Measurements from ENCODE around the gene TMSB15B.
"Not testable (repeated sequence)": the region's sequence is repeated elsewhere in the genome, so short reads cannot be mapped to it uniquely, and the experiment has no call there.

Gene TMSB15B

DNA sequence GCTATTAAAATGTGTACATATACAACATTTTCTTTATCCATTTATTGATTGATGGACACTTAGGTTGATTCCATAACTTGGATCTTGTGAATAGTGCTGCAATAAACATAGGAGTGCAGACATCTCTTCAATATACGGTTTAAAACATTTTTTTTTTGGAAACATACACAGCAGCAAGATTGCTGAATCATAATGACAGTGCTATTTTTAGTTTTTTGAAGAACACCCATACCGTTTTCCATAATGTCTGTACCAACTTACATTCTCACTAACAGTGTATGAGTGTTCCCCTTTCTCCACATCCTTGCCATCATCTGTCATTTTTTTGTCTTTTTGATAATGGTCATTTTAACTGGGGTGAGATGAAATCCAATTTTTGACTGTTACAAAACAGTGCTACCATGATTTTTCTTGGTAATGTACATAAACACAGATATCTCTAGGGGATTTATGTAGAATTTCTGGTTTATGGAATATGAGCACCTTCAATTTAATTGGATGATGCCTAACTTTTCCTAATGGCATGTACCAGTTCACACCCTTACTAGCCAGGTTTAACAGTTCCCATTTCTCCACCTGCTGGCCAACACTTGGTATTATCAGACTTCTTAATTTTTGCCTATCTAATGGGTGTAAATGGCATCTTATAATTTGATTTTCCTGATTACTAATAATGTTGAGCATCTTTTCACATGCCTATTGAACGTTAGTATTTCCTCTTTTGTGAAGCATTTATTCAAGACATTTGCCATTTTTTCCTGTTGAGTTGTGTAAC lies 21.0 kb upstream of the TMSB15B start:
- 25% methylated on average over 1 of the region's 3 CpGs; no CpG with 5 or more reads in 1 of the 2 experiments for WGBS, 2 experiments (ENCODE audit: insufficient coverage in 2 of 2)
- Histone ChIP-seq H3K9me3 (ENCODE audit: control insufficient read depth, low read length) (no peaks in the 10 kb centered on the region), H3K4me3 (ENCODE audit: extremely low read depth, insufficient read depth, low read length, poor library complexity, severe bottlenecking) (no peak overlapping the region), H3K4me1 (ENCODE audit: control insufficient read depth, insufficient read depth, low read length, poor library complexity, severe bottlenecking) (no peaks in the 10 kb centered on the region), H3K36me3 (ENCODE audit: control insufficient read depth, insufficient read depth, low read length) (no peaks in the 10 kb centered on the region), H3K27ac (ENCODE audit: low read depth, low read length, severe bottlenecking) (no peak overlapping the region)

DNA sequence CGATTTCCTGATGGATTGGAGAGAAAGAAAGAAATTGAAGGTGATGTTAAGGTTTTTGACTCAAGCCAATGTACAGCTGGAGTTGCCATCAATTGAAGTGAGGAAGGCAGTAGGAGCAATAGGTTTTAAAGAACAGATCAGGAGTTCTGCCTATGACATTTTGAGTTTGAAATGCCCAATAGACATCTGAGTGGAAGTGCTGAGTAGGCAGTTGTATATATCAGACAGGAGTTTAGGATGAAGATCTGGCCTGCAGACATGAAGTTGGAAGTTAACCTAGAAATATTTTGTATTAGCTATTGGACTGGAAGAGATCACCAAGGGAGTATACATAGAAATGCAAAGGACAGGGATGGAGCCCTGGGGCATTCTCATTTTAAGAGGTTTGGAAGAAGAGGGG lies 12.9 kb upstream of the TMSB15B start:
- no peaks in the 10 kb centered on the region for H3K36me3 ChIP-seq (ENCODE audit: control insufficient read depth, insufficient read depth, low read length)
- WGBS, 2 experiments (ENCODE audit: insufficient coverage in 2 of 2) = 80% methylated on average over 1 of the region's 1 CpG; no CpG with 5 or more reads in 1 of the 2 experiments
- no peak overlapping the region for H3K27ac ChIP-seq (ENCODE audit: low read depth, low read length, severe bottlenecking)
- H3K9me3 ChIP-seq (ENCODE audit: control insufficient read depth, low read length) = no peaks in the 10 kb centered on the region
- no peak overlapping the region for H3K4me3 ChIP-seq (ENCODE audit: extremely low read depth, insufficient read depth, low read length, poor library complexity, severe bottlenecking)
- no peaks in the 10 kb centered on the region for H3K4me1 ChIP-seq (ENCODE audit: control insufficient read depth, insufficient read depth, low read length, poor library complexity, severe bottlenecking)

DNA sequence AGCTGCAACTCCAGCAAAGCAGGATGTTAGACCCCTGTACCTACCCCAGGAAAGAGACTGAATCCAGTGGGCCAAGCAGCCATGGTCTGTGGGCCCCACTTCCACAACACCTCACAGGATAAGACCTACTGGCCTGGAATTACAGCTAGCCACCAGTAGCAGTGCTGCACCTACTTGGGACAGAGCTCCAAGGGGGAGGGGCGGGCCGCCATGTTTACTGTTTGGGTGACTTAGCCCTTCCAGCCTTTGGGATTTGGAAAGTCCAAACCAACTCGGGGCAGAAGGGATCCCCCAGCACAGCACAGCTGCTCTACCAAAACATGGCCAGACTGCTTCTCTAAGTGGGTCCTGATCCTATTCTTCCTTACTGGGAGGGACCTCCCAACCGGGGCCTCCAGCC lies 9.1 kb upstream of the TMSB15B start:
- no peaks in the 10 kb centered on the region for H3K4me1 ChIP-seq (ENCODE audit: control insufficient read depth, insufficient read depth, low read length, poor library complexity, severe bottlenecking)
- H3K36me3 ChIP-seq (ENCODE audit: control insufficient read depth, insufficient read depth, low read length) = no peaks in the 10 kb centered on the region
- 60 to 100% methylated on average over 1 of the region's 4 CpGs for WGBS, 2 experiments (ENCODE audit: insufficient coverage in 2 of 2)
- no peaks in the 10 kb centered on the region for H3K9me3 ChIP-seq (ENCODE audit: control insufficient read depth, low read length)
- no peak overlapping the region for H3K4me3 ChIP-seq (ENCODE audit: extremely low read depth, insufficient read depth, low read length, poor library complexity, severe bottlenecking)
- no peak overlapping the region for H3K27ac ChIP-seq (ENCODE audit: low read depth, low read length, severe bottlenecking)

GRCh38 chrX:103954259-103954658 lies 8.2 kb upstream of the TMSB15B start:
- no peak overlapping the region for H3K4me3 ChIP-seq (ENCODE audit: extremely low read depth, insufficient read depth, low read length, poor library complexity, severe bottlenecking)
- no peaks in the 10 kb centered on the region for H3K4me1 ChIP-seq (ENCODE audit: control insufficient read depth, insufficient read depth, low read length, poor library complexity, severe bottlenecking)
- 87 to 100% methylated on average over 2 to 4 of the region's 6 CpGs for WGBS, 2 experiments (ENCODE audit: insufficient coverage in 2 of 2)
- H3K9me3 ChIP-seq (ENCODE audit: control insufficient read depth, low read length) = no peaks in the 10 kb centered on the region
- no peak overlapping the region for H3K27ac ChIP-seq (ENCODE audit: low read depth, low read length, severe bottlenecking)
- H3K36me3 ChIP-seq (ENCODE audit: control insufficient read depth, insufficient read depth, low read length) = no peaks in the 10 kb centered on the region

GRCh38 chrX:103960599-103960998 lies 1.8 kb upstream of the TMSB15B start:
- not testable (repeated sequence) for H3K36me3 ChIP-seq (ENCODE audit: control insufficient read depth, insufficient read depth, low read length); H3K4me3 ChIP-seq (ENCODE audit: extremely low read depth, insufficient read depth, low read length, poor library complexity, severe bottlenecking); H3K4me1 ChIP-seq (ENCODE audit: control insufficient read depth, insufficient read depth, low read length, poor library complexity, severe bottlenecking); H3K27ac ChIP-seq (ENCODE audit: low read depth, low read length, severe bottlenecking); H3K9me3 ChIP-seq (ENCODE audit: control insufficient read depth, low read length)
- no CpG with 5 or more reads among the region's 6 CpGs for WGBS, 2 experiments (ENCODE audit: insufficient coverage in 2 of 2)

GRCh38 chrX:103983508-103983907 lies 21.1 kb downstream of the TMSB15B start:
- not testable (repeated sequence) for H3K4me1 ChIP-seq (ENCODE audit: control insufficient read depth, insufficient read depth, low read length, poor library complexity, severe bottlenecking); H3K4me3 ChIP-seq (ENCODE audit: extremely low read depth, insufficient read depth, low read length, poor library complexity, severe bottlenecking); H3K9me3 ChIP-seq (ENCODE audit: control insufficient read depth, low read length); H3K27ac ChIP-seq (ENCODE audit: low read depth, low read length, severe bottlenecking); H3K36me3 ChIP-seq (ENCODE audit: control insufficient read depth, insufficient read depth, low read length)
- no CpG with 5 or more reads among the region's 13 CpGs for WGBS, 2 experiments (ENCODE audit: insufficient coverage in 2 of 2)

DNA sequence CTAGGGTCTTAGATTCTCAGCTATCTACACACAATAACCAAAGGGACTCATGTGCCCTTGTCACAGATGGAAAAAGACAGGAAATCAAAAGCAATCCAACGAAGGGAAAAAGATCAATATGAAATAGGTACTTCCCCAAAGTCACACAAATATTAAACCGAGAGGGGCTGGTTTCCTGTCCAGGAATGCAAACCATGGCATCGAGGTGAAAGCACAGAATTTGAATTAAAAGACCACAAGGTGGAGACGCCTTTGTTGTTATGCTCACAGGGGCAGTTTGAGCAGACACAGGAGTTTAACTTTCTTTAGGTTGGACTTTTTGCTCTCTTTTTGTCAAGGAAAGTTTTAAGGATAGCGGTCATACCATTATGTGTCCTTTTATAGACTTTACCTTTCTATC lies 36.8 kb downstream of the TMSB15B start:
- H3K4me1 ChIP-seq (ENCODE audit: control insufficient read depth, insufficient read depth, low read length, poor library complexity, severe bottlenecking) = no peaks in the 10 kb centered on the region
- H3K36me3 ChIP-seq (ENCODE audit: control insufficient read depth, insufficient read depth, low read length) = no peaks in the 10 kb centered on the region
- H3K4me3 ChIP-seq (ENCODE audit: extremely low read depth, insufficient read depth, low read length, poor library complexity, severe bottlenecking) = no peak overlapping the region
- no peak overlapping the region for H3K27ac ChIP-seq (ENCODE audit: low read depth, low read length, severe bottlenecking)
- no peaks in the 10 kb centered on the region for H3K9me3 ChIP-seq (ENCODE audit: control insufficient read depth, low read length)
- WGBS, 2 experiments (ENCODE audit: insufficient coverage in 2 of 2) = 60% methylated on average over 2 of the region's 5 CpGs; no CpG with 5 or more reads in 1 of the 2 experiments

DNA sequence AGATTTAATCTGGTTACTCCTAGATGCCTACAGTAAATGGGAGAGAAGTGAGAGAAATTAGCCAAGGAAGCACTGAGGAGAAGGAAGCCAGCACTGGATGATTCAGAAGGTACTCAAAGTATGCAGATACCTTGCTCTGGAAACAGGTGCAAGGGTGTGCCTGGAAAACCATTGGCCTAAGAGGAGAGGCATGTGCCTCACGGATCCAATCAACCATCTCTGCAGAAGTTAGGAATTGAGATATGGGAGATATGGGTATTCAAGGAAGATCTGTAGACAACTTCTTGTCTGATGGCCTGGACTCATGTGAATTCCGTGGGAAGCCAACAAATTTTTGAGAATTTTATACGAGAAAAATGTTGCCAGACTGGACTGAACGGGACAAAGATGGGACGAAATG lies 46.4 kb downstream of the TMSB15B start:
- H3K36me3 ChIP-seq (ENCODE audit: control insufficient read depth, insufficient read depth, low read length) = no peaks in the 10 kb centered on the region
- no peaks in the 10 kb centered on the region for H3K4me1 ChIP-seq (ENCODE audit: control insufficient read depth, insufficient read depth, low read length, poor library complexity, severe bottlenecking)
- no peak overlapping the region for H3K4me3 ChIP-seq (ENCODE audit: extremely low read depth, insufficient read depth, low read length, poor library complexity, severe bottlenecking)
- WGBS, 2 experiments (ENCODE audit: insufficient coverage in 2 of 2) = 69 to 75% methylated on average over 4 of the region's 5 CpGs
- no peak overlapping the region for H3K27ac ChIP-seq (ENCODE audit: low read depth, low read length, severe bottlenecking)
- H3K9me3 ChIP-seq (ENCODE audit: control insufficient read depth, low read length) = no peaks in the 10 kb centered on the region

- no peak overlapping the region for H3K4me3 ChIP-seq (ENCODE audit: extremely low read depth, insufficient read depth, low read length, poor library complexity, severe bottlenecking)
- no peaks in the 10 kb centered on the region for H3K4me1 ChIP-seq (ENCODE audit: control insufficient read depth, insufficient read depth, low read length, poor library complexity, severe bottlenecking)
- no peaks in the 10 kb centered on the region for H3K36me3 ChIP-seq (ENCODE audit: control insufficient read depth, insufficient read depth, low read length)
- no peaks in the 10 kb centered on the region for H3K9me3 ChIP-seq (ENCODE audit: control insufficient read depth, low read length)
- H3K27ac ChIP-seq (ENCODE audit: low read depth, low read length, severe bottlenecking) = no peak overlapping the region
- WGBS, 2 experiments (ENCODE audit: insufficient coverage in 2 of 2) = 92 to 93% methylated on average over 14 to 15 of the region's 24 CpGs
Observed at GRCh38 chrX:104013158-104013557, 50.7 kb downstream of the TMSB15B start.

GRCh38 chrX:104013606-104014005 lies 51.2 kb downstream of the TMSB15B start, which contains the start of gene H2BW1:
Gene H2BW1 (minus strand): TSS chrX:104013708. CDS start chrX:104013576, 132 bp downstream.
- Histone ChIP-seq H3K36me3 (ENCODE audit: control insufficient read depth, insufficient read depth, low read length) (no peaks in the 10 kb centered on the region), H3K4me3 (ENCODE audit: extremely low read depth, insufficient read depth, low read length, poor library complexity, severe bottlenecking) (no peak within 1 kb of the TSS), H3K27ac (ENCODE audit: low read depth, low read length, severe bottlenecking) (no peak within 1 kb of the TSS), H3K9me3 (ENCODE audit: control insufficient read depth, low read length) (no peaks in the 10 kb centered on the region), H3K4me1 (ENCODE audit: control insufficient read depth, insufficient read depth, low read length, poor library complexity, severe bottlenecking) (no peaks in the 10 kb centered on the region)
- WGBS, 2 experiments (ENCODE audit: insufficient coverage in 2 of 2) = 93 to 94% methylated on average over 12 to 20 of the region's 20 CpGs

- not testable (repeated sequence) for H3K9me3 ChIP-seq (ENCODE audit: control insufficient read depth, low read length); H3K4me3 ChIP-seq (ENCODE audit: extremely low read depth, insufficient read depth, low read length, poor library complexity, severe bottlenecking); H3K4me1 ChIP-seq (ENCODE audit: control insufficient read depth, insufficient read depth, low read length, poor library complexity, severe bottlenecking); H3K27ac ChIP-seq (ENCODE audit: low read depth, low read length, severe bottlenecking); H3K36me3 ChIP-seq (ENCODE audit: control insufficient read depth, insufficient read depth, low read length)
- no CpG with 5 or more reads among the region's 8 CpGs for WGBS, 2 experiments (ENCODE audit: insufficient coverage in 2 of 2)
Observed at GRCh38 chrX:104015576-104015975, 53.1 kb downstream of the TMSB15B start.
